ENCODE results near the gene AP5S1. TPM values are rescaled to one million over a fixed set of nuclear protein-coding genes. Genes with fewer than 3 reads are reported as not detected.

The AP5S1 gene
- total and polyA plus RNA-seq, 2 donors from 2014 or later = 16.0 to 19.5 TPM

DNA sequence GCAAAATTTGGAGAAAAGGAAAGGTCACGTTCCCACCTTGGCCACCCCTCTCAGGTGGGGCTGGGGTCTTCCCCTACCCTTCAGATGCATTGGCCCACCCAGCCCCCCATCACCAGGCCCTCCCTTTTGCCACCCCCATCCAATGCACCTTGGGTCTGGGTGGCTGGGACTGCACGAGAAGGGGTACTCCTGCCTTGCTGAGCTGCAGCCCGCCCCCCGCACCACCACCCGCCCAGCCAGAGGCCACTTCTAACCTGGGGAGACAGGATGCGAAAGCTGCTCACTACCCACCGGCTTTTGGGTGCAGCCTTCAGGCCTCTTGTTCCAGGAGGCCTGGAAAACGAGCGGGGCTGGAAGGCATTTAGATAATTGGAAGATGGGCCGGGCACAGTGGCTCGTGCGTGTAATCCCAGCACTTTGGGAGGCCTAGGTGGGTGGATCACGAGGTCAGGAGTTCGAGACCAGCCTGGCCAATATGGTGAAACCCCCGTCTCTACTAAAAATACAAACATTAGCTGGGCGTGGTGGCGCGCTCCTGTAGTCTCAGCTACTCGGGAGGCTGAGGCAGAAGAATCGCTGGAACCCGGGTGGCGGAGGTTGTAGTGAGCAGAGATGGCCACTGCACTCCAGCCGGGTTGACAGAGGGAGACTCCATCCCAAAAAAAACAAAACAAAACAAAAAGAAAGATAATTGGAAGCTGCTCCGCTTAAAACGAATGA, 25.5 kb upstream of the AP5S1 start:
- peak overlapping the region; percentile 97 for H3K27ac ChIP-seq (ENCODE audit: low read depth in 2 of 2, low read length in 2 of 2)
- H3K4me3 ChIP-seq (ENCODE audit: low read length in 3 of 3) = peak overlapping the region in 2 of 3 donors; percentile 70 to 92
- H3K9me3 ChIP-seq (ENCODE audit: control insufficient read depth in 2 of 3, insufficient read depth in 1 of 3, low read length in 3 of 3) = no peaks in the 10 kb centered on the region
- DNase-seq (peak in 2 of 5 donors; percentile 63 to 69), FAIRE-seq (no peak)
- H3K27me3 ChIP-seq (ENCODE audit: control insufficient read depth, insufficient read depth, low read length) = no peaks in the 10 kb centered on the region
- no peaks in the 10 kb centered on the region for H3K36me3 ChIP-seq (ENCODE audit: control insufficient read depth in 2 of 3, insufficient read depth in 3 of 3, low read length in 3 of 3)
- peak overlapping the region in 2 of 3 donors; percentile 50 to 98 for H3K9ac ChIP-seq (ENCODE audit: low read length in 3 of 3)
- TF ChIP-seq, protein P1, sequence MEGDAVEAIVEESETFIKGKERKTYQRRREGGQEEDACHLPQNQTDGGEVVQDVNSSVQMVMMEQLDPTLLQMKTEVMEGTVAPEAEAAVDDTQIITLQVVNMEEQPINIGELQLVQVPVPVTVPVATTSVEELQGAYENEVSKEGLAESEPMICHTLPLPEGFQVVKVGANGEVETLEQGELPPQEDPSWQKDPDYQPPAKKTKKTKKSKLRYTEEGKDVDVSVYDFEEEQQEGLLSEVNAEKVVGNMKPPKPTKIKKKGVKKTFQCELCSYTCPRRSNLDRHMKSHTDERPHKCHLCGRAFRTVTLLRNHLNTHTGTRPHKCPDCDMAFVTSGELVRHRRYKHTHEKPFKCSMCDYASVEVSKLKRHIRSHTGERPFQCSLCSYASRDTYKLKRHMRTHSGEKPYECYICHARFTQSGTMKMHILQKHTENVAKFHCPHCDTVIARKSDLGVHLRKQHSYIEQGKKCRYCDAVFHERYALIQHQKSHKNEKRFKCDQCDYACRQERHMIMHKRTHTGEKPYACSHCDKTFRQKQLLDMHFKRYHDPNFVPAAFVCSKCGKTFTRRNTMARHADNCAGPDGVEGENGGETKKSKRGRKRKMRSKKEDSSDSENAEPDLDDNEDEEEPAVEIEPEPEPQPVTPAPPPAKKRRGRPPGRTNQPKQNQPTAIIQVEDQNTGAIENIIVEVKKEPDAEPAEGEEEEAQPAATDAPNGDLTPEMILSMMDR (IDR thresholded peaks at IDR 0.05; ENCODE audit: borderline replicate concordance, extremely low read depth, insufficient read depth) = no peak
- H3K4me1 ChIP-seq (ENCODE audit: control insufficient read depth in 2 of 3, insufficient read depth in 2 of 3, low read depth in 1 of 3, low read length in 3 of 3) = peaks cover 0 to 13% (median 3%) of the 10 kb centered on the region in 3 donors
- intact Hi-C loops (cut with DNase I) = no loop called here

DNA sequence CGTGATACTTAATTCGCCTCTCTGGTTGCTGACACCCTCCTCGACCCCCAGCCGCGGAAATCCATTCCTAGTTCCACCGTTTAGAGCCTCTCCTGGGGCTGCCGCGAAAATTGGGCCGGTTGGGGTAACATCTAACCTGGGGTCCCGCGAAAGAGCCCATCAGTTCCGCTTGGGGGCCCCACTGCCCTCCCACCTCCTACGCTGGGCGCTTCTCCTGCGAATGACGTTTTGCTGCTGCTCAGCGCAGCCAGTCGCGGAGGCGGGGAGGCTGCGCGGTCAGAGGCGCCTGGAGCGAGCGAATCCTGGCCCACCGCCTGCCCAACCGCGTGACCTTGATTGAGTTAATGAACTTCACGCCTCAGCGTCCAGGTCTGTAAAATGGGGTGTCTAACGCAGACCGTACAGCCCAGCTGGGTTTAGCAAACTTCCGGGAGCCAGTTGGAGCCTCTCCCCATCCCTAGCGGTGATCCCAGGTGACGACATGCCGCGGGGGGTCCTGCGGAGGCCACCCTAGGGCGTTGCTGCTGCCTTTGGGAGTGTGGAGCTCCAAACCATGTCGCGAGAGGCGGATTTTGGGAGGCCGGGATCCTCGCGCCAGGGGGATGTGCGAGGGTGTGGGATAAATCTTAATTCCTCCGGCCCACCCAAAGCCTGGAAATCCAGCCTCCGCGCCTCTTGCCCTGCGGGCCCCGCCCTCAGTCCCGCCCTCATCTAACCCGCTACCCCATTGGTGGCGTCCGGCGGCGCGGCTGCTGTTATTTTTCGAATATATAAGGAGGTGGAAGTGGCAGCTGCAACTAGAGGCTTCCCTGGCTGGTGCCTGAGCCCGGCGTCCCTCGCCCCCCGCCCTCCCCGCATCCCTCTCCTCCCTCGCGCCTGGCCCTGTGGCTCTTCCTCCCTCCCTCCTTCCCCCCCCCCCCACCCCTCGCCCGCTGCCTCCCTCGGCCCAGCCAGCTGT, 24.6 kb upstream of the AP5S1 start, which contains the start of gene CDC25B:
Gene CDC25B, plus strand, starts transcription at position 800 of the 958 bp plus-strand sequence. CDS start 222 bp downstream, outside the sequence.
- Histone ChIP-seq H3K27ac (ENCODE audit: low read depth in 2 of 2, low read length in 2 of 2) (peak within 1 kb of the TSS; percentile 97), H3K9me3 (ENCODE audit: control insufficient read depth in 2 of 3, insufficient read depth in 1 of 3, low read length in 3 of 3) (no peaks in the 10 kb centered on the region), H3K4me1 (ENCODE audit: control insufficient read depth in 2 of 3, insufficient read depth in 2 of 3, low read depth in 1 of 3, low read length in 3 of 3) (peaks cover 0 to 16% (median 3%) of the 10 kb centered on the region in 3 donors), H3K27me3 (ENCODE audit: control insufficient read depth, insufficient read depth, low read length) (no peaks in the 10 kb centered on the region), H3K36me3 (ENCODE audit: control insufficient read depth in 2 of 3, insufficient read depth in 3 of 3, low read length in 3 of 3) (no peaks in the 10 kb centered on the region), H3K9ac (ENCODE audit: low read length in 3 of 3) (peak within 1 kb of the TSS; percentile 50 to 98 (median 71)), H3K4me3 (ENCODE audit: low read length in 3 of 3) (peak within 1 kb of the TSS; percentile 70 to 92 (median 79))
- DNase-seq (peak; percentile 95 to 97 (median 96)), FAIRE-seq (no peak)
- TF ChIP-seq, protein P1 (IDR thresholded peaks at IDR 0.05; ENCODE audit: borderline replicate concordance, extremely low read depth, insufficient read depth) = peak; percentile 9
- intact Hi-C loops (cut with DNase I) = no loop called here

DNA sequence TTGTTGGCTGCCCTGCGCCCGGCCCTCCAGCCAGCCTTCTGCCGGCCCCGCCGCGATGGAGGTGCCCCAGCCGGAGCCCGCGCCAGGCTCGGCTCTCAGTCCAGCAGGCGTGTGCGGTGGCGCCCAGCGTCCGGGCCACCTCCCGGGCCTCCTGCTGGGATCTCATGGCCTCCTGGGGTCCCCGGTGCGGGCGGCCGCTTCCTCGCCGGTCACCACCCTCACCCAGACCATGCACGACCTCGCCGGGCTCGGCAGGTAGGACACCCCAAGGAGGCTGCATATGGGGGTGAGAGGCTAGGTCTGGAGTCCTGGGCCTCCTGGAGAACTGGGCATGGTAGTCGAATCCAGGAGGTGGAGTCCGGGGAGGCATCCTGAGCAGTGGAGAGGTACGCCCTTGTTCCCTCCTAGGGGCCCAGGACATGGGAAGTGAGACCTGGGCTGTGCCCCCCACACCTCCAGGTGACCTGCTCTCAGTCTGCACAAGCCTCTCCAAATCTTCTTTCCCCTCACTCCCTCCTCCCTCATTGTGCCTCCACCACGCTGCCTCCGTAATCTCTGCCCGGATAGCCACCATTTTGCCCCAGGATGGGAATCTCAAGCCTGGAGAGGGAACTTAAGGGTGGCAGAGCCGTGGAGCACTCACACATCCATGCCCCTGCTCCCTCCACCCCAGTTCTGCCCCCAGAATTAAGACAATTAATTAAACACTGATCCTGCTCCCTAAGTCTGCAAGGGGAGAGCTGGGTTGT, 23.7 kb upstream of the AP5S1 start:
- Histone ChIP-seq H3K9me3 (ENCODE audit: control insufficient read depth in 2 of 3, insufficient read depth in 1 of 3, low read length in 3 of 3) (no peaks in the 10 kb centered on the region), H3K4me3 (ENCODE audit: low read length in 3 of 3) (peak overlapping the region; percentile 34 to 41 (median 39)), H3K27me3 (ENCODE audit: control insufficient read depth, insufficient read depth, low read length) (no peaks in the 10 kb centered on the region), H3K27ac (ENCODE audit: low read depth in 2 of 2, low read length in 2 of 2) (no peak overlapping the region), H3K36me3 (ENCODE audit: control insufficient read depth in 2 of 3, insufficient read depth in 3 of 3, low read length in 3 of 3) (no peaks in the 10 kb centered on the region), H3K9ac (ENCODE audit: low read length in 3 of 3) (no peak overlapping the region), H3K4me1 (ENCODE audit: control insufficient read depth in 2 of 3, insufficient read depth in 2 of 3, low read depth in 1 of 3, low read length in 3 of 3) (peaks cover 0 to 16% (median 3%) of the 10 kb centered on the region in 3 donors)
- TF ChIP-seq, protein P1 (IDR thresholded peaks at IDR 0.05; ENCODE audit: borderline replicate concordance, extremely low read depth, insufficient read depth) = no peak
- FAIRE-seq (no peak), DNase-seq (peak in 1 of 5 donors; percentile 82)
- intact Hi-C loops (cut with DNase I) = no loop called here

Data from kidney (tissue), 14 donors.